ENCODE results near the gene SAA4.
"Not testable (repeated sequence)": the region's sequence is repeated elsewhere in the genome, so short reads cannot be mapped to it uniquely, and the experiment has no call there.

Gene SAA4

DNA sequence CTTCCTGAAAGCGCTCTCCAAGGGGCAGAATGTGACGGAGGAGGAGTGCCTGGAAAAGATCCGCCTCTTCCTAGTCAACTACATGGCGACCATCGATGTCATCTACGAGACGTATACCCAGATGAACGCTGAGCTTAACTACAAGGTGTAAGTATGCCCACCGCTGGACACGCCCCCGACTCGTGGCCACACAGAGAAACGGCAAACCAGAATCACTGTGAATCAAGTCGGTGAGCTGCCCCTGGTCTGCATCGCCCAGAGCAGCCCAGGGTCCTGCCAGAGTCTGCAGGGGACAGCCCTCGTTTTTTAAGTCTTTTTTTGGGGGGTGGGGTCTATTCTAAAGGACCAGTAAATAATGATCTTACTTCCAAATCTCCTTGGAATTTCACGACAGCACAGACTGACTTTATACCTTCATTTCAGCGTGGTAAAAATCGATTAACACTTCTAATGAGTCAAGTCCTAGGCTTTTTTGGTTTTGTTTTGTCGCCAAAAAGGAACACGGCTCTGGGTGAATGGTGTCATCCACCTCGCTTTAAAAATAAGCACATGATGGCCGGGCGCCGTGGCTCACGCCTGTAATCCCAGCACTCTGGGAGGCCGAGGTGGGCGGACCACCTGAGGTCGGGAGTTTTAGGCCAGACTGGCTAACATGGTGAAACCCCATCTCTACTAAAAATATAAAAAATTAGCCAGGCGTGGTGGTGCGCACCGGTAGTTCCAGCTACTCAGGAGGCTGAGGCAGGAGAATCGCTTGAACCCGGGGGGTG is 46.9 kb downstream of the SAA4 start:
- DNase-seq (ENCODE audit: low read depth), result not testable (repeated sequence)

DNA sequence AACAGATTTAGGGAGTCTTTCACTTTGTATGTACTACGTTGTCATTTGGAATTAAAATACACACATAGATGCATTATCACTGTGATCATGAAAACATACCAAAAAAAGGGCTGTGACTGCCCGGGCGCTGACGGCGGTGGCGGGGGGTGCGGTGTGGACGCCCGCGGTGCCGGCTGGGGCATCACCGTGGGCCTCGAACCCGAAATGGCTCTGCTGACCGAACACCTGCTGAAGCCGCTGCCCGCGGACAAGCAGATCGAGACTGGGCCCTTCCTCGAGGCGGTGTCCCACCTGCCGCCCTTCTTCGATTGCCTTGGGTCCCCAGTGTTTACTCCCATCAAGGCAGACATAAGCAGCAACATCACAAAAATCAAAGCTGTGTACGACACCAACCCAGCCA is 47.8 kb downstream of the SAA4 start:
- no peak for DNase-seq (ENCODE audit: low read depth)

Data from stromal cell of bone marrow (primary cell).